LNCAP (cell line): Measurements from ENCODE around the gene FGF1.

ENCODE experiments used
- TF ChIP-seq, protein P1 (sequence below): fragments of 450-650 bp; IDR thresholded peaks from 2 replicates; pipeline ENCODE4 v1.5.1; 2017; ENCODE audit warnings: mild to moderate bottlenecking

Gene FGF1

GRCh38 chr5:142685418-142686209 lies at the start of gene FGF1:
Gene FGF1, minus strand, starts transcription at chr5:142686090. Its CDS starts 71,963 bp downstream, at chr5:142614127.
- TF ChIP-seq, protein P1, sequence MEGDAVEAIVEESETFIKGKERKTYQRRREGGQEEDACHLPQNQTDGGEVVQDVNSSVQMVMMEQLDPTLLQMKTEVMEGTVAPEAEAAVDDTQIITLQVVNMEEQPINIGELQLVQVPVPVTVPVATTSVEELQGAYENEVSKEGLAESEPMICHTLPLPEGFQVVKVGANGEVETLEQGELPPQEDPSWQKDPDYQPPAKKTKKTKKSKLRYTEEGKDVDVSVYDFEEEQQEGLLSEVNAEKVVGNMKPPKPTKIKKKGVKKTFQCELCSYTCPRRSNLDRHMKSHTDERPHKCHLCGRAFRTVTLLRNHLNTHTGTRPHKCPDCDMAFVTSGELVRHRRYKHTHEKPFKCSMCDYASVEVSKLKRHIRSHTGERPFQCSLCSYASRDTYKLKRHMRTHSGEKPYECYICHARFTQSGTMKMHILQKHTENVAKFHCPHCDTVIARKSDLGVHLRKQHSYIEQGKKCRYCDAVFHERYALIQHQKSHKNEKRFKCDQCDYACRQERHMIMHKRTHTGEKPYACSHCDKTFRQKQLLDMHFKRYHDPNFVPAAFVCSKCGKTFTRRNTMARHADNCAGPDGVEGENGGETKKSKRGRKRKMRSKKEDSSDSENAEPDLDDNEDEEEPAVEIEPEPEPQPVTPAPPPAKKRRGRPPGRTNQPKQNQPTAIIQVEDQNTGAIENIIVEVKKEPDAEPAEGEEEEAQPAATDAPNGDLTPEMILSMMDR: no peak

GRCh38 chr5:142727735-142728047 lies 41.8 kb upstream of the FGF1 start:
- TF ChIP-seq, protein P1: no peak

DNA sequence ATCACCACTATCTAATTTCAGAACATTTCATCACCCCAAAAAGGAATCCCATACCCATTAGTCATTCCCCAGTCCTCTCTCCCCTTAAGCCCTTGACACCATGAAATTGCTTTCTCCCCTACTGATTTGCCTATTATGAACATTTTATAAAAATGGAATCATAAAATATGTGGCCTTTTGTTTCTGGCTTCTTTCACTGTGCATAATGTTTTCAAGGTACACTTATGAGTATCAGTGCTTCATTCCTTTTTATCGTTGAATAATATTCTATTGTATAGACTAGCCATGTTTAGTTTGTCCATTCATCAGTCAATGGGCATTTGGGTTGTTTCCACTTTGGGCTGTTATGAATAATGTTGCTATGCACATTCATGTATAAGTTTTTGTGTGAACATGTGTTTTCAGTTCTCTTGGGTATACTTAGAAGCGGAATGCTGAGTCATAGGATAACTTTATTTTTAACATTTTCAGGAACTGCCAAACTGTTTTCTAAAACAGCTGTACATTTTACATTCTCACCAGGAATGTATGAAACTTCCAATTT lies 40.4 kb upstream of the FGF1 start:
- TF ChIP-seq, protein P1: no peak

- TF ChIP-seq, protein P1: no peak
Observed at GRCh38 chr5:142725231-142726187, 39.6 kb upstream of the FGF1 start.

DNA sequence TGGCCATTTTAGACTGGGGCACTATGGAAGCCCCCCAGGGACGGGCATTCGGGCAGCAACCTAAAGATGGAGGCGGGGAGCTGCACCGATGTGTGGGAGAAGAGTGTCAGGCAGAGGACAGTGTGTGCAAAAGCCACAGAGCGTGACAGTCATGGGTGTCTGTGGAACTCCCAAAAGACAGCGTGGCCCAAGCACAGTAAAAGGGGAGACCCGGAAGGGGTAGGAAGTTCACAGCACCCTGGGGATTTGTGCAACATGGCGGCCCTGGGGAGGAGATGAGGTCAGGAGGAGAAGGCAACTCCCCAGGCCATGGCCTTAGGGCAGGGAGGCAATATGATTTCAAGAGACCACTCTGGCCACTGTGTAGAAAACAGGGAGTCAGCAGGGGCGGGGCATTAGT lies 38.9 kb upstream of the FGF1 start:
- TF ChIP-seq, protein P1: no peak

DNA sequence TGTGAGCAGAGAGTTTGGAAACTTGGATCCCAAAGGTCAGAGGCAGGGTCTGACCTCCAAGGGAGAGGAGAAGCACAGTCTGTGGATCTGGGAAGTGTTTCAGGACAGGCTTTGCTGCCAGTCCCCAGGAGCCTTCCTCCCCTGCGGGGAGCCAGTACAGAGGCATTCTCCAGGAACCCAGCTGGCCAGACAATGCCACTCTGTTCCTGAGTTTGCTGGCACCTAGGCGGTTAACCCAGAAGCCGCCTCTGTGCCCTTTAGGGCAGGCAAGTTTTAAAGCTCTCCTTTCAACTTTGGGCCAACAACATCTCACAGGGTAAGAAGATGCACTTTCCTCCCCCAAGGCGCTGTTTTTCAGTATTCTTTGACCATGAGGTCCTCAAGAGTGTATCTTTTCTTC lies 37.0 kb upstream of the FGF1 start:
- TF ChIP-seq, protein P1: no peak

DNA sequence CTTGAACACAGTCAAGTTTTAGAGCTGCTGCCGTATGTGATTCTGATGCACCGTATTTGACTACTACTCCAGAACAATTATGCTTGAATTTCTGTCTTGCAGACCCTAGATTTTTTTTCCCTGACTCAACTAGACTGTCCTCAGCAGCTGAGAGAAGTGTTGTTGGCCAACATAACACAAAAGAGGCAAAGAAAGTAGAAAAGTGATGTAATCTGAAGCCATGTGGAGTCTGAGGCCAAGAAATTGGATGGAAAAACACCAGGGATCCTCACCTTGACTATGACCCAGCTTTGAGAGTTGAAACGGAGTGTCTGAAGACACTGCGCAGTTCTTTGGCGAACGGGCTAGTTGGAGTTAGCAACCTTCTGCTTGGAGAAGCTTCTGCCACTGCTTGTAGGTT lies 36.3 kb upstream of the FGF1 start:
- TF ChIP-seq, protein P1: no peak
